Measurements from ENCODE around the gene PDLIM5.

Gene PDLIM5

DNA sequence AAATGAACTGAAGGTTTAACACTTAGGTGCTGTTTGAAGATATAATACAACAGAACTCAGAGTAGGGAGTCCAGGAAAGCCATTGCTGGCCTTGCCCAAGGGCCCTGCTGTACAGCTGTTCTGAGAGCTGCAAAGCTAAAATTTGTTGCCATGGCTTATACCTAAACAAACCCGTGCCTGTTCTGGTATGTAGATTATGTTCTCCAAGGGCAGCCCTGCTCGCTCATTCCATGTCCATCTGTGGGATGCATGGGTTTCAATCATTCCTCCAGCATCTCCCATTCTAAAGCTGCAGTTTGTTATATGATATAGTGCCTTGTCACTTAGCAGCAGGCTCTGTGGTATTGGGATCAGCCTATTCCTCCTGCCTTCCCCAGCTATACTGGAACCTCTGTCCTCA is 225.2 kb downstream of the PDLIM5 start:
- no peak for FAIRE-seq
- no peak for DNase-seq (ENCODE audit: insufficient read length, low spot score)

DNA sequence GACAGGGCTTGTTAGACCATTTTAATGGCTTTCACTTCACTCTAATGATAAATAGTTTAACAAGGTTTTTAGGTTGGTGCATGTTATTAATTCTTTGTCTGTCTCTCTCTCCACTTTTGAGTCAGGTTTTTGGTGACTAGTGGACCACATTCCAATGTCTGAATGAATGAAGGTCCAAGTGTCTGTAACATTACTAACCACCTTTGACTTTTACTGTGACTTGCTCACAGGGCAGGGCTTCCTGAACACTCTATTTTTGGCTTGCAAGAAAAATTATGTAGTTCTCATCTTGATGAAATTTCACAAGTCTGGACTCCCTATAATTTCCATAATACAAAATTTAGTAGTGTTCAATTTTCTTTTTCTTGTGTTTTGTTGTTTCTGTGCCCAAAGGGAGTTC is 227.2 kb downstream of the PDLIM5 start:
- no peak for FAIRE-seq
- DNase-seq (ENCODE audit: insufficient read length, low spot score) = no peak

DNA sequence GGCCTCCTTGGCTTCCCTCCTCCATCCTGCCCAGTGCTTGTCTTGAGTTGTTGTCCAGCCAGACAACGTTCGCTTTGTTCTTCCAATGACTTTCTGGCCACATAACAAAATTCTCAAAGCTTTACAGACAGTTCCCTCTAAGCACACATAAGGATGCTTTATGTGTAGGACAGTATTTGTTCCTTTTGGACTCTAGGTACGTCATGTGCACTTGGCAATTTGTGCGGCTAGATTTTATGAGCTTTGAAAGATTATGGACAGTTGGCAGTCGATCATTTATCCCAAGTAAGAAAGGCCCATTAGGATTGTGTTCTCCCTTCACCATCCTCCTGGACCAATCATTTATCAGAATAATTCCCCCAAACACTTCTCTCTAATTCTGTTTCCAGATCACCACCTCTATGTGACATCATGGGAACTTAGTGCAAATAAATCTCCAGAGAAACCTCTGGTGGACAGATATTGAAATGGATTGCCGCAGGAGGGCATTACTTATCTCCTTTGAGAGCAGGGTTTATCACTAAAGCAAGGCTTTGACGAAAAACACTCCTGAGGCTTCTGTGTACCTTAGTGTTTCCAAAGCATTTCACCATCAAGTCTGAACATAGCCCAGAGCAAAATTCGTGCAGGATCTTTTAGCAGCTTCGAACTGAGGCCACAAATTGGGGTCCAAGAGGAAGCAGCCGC is 228.6 kb downstream of the PDLIM5 start:
- FAIRE-seq (no peak), DNase-seq (ENCODE audit: insufficient read length, low spot score) (no peak)

DNA sequence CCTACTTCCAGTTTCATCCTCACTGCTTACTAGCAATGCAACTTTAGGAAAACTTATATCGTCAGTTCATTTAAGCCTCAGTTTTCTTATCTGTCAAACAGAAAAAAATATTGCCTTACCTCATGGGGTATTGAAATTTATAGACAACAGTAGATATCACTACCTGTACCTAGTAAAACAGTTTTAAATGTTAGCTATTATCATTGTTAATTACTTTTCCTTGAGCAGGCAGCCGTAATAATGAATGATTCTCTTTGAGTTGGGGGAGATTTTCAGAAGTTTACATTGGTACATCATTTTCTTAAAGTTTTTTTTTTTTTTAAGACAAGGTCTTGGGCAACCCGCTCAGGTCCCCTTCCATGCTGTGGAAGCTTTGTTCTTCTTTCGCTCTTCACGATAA is 234.3 kb downstream of the PDLIM5 start:
- DNase-seq (ENCODE audit: insufficient read length, low spot score) = no peak
- FAIRE-seq = no peak

DNA sequence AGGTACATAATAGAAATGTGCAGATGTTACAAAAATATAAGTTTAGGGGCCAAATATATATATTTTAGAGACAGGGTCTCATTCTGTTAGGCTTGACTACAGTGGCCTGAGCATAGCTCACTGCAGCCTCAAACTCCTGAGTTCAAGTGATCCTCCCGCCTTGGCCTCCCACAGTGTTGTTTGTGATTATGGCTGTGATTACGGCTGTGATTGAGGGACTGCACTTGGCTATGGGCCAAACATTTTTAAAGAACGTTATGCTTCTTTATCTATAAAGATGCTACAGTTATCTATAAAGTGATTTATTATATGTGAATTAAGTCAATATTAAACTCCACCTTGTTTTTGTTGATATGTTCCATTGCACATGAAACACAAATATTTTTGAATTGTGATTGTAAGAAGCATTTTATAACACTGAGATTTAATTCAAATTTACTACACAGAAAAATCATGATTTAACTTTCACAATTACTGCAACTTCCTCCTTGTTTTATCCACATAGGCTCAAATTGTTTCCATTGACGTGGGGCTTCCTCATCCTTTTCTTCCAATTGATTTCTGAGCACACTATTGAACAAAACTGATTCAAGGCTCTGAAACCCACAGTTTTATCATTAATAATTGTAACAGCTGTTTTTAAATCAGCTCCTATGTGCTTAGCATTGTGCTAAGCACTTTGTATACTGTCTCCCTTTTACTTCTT is 237.6 kb downstream of the PDLIM5 start:
- no peak for FAIRE-seq
- DNase-seq (ENCODE audit: insufficient read length, low spot score) = no peak

DNA sequence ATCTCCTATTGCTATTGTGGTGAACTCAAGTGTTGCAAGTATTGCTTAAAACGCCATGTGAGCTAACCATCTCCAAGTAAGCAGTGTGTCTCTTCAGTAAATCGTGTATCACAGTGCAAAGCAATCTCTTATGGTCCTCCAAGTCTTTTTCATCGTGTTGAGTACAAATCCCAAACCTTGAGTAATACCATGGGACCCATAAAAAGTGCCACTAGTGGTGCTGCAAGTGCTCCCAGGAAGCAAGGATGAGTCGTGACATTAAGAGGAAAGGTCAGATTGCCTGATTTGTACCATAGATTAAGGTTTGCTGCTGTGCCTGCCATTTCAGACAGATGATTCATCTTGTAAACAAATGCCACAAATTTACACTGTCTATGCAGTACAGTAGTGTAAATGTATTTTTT is 239.1 kb downstream of the PDLIM5 start:
- no peak for FAIRE-seq
- DNase-seq (ENCODE audit: insufficient read length, low spot score) = no peak

DNA sequence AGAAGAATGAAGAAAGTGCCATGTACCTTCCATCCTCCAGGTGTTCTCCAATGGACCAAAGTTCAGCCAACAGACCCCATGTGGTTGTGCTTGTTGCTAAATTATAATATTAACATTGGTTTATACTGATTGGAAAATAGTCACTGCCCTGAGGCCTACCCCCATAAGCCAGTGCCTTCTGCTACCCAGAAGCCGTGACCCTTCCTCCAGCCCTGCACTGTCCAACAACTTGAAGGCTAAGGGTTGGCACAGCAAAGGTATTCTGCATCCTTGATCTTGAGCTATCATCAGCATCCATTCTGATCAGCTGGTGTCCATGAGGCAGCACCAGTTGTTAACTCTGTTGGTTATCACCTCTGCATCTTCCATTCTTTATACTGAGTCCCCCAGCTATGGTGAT is 239.8 kb downstream of the PDLIM5 start:
- FAIRE-seq = no peak

DNA sequence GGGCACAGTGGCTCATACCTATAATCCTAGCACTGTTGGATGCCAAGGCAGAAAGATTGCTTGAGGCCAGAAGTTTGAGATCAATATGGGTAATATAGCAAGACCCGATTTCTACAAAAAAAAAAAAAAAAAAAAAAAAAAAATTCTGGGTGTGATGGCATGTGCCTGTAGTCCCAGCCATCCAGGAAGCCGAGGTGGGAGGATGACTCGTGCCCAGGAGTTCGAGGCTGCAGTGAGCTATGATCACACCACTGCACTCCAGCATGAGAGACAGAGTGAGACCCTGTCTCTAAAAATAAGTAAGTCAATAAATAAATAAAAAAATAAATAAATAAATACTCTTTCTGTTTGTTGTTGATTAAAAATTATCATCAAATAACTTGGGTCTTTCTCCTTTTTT is 243.6 kb downstream of the PDLIM5 start:
- FAIRE-seq (no peak), DNase-seq (ENCODE audit: insufficient read length, low spot score) (no peak)

More for the DNA sequence above, 239.8 kb downstream of the PDLIM5 start:
- no peak for DNase-seq (ENCODE audit: insufficient read length, low spot score)

DNA sequence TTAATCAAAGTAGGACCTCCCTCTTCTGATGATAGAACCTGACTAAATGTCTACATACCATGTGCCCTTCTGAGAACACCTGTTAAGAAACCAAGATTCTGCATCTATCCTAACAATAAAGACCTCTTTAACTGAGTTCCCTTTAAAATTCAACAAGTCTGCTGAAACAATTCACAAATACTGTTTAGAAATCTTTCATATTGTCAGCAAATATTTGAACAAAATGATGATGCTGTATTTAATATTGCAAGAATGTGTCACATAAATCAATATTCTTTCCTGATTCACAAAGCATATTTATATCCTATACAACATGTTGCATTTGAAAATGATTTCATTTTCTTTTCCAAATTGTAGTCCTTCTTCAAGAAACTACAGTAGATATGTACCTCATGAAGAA is 246.4 kb downstream of the PDLIM5 start:
- FAIRE-seq (no peak), DNase-seq (ENCODE audit: insufficient read length, low spot score) (no peak)

DNA sequence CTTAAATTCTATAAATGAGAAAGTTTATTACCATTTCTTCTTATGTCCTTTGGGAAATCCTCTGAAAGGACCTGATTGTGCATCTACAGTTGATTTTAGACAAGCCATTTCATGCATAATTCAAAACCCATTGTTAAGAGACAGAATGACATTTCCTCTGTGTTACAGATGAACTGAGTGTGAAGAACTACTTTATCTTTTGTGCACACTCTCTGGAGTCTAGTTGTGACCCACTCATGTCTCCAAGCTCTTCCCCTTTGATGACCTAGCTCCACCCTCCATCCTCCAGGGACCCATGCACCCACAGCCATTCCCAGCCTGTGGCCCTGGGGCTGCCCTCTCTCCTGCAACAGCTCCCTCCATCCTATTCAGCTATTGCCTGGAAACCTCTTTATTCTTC is 248.6 kb downstream of the PDLIM5 start:
- DNase-seq (ENCODE audit: insufficient read length, low spot score) = no peak
- no peak for FAIRE-seq

DNA sequence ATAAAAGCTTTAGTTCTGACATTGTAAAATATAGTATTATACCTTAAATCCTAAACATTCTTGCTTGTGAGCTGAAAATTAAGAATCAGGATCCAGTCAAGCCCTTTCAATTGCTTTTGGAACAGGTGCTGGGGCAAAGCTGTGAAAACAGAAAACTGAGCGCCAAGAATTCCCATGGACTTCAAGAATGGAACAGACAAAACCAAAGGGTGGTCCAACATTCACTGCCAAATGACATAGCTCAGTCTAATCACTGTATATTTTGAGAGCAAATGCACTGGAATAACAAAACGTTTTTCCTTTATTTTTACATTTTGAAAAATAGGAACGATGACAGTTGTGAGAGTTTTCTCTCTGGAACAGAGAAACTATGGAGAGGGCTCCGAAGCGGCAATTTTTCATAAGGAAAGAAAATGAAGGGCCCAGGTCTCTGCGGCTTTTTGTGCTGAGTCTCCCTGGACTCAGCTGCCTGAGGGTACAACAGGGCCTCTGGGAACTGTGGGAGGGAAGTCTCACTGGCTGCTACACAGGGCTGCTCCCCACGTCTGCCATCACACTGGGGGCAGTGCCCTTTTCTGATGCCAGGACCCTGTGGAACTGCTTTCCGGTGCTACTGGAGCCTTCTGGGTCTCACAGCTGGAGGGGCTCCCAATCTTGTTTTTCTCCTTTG is 250.0 kb downstream of the PDLIM5 start:
- DNase-seq (ENCODE audit: insufficient read length, low spot score) (no peak), FAIRE-seq (no peak)

DNA sequence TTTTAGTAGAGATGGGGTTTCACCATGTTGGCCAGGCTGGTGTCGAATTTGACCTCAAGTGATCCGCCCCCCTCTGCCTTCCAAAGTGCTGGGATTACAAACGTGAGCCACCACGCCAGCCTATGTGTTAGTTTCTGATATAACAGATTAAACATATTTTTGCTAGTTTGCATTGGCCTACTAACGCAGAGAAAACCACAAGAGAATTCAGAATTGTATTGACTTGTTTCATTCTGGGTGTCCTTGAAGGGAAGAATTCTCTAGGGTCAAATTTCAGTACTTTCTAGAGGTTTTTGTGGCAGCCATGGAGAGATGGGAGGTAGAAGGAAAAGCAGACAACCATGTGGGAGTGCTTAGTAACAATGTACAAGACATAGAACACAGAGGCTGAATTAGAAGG is 259.9 kb downstream of the PDLIM5 start:
- no peak for DNase-seq (ENCODE audit: insufficient read length, low spot score)
- FAIRE-seq = no peak

DNA sequence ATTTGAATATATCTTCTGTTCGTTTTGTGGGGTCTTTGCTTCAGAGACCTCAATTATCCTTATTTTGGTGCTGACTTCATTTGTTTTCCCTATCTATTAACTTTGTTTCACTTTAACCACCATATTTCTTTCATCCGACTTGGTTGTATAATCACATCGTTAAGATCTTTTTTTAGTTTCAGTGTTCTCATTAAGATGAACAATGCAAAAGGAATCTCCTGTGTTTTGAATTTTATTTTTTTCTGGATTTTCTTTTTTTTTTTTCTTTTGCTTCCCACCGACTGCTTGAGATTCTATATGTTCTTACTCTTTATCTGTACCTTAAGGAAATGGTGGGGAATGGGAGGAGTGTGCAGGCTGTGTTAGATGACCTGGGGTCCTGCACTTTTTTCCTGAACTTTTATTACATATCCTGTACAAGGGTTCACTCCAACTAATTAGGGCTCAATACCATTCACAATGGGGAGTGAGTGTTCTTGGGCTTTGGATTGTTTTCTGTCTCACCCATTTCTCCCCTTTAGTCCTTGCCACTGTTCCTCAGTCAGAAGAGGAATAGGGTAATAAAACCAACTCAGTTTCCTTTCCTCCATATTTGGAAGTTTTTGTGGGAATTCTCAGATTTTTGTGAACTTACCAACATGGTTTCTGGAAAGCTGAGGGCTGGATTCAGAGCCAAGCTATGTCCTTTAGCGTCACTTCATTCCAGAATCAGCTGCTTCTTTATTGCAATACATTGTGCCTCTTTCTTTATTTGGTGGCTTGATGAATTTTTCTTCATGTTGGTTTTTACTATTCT is 262.8 kb downstream of the PDLIM5 start:
- no peak for FAIRE-seq
- no peak for DNase-seq (ENCODE audit: insufficient read length, low spot score)

DNA sequence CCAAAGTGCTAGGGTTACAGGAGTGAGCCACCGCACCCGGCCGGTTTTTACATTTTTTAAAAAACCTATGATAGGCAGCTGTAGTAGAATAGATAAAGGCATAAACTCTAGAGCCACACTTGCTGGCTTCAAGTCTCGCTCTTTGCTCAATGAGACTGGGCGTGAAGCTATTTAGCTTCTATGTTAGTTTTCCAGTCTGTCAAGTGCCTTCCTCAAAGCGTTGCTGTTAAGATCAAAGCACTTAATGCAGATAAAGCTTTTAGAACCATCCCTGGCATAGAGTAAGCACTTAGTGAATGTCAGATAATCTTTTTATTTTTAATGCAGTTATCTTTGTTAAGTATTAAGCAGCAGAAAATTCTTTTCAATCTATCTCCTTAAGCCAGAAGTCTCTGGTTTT is 264.0 kb downstream of the PDLIM5 start:
- DNase-seq (ENCODE audit: insufficient read length, low spot score) = no peak
- FAIRE-seq = no peak

Measured in GM19239 (cell line).